ENCODE measurements around the gene UBE2O. TPM values are rescaled to one million over a fixed set of nuclear protein-coding genes. Genes with fewer than 3 reads are reported as not detected.

Gene UBE2O
- total and polyA plus RNA-seq, 2 donors (not counting 1 experiment from before 2014, with no cell fraction given): 11.5 to 12.4 TPM

GRCh38 chr17:76426853-76427252 is 26.1 kb downstream of the UBE2O start:
- Histone ChIP-seq H3K4me1 (ENCODE audit: control insufficient read depth, extremely low read depth, insufficient read depth, low read length) (peaks cover 4% of the 10 kb centered on the region), H3K27me3 (ENCODE audit: control insufficient read depth, insufficient read depth, low read length) (no peaks in the 10 kb centered on the region), H3K27ac (ENCODE audit: insufficient read depth, low read length) (no peak overlapping the region), H3K36me3 (ENCODE audit: control insufficient read depth, insufficient read depth, low read length) (no peaks in the 10 kb centered on the region), H3K4me2 (ENCODE audit: extremely low read depth, insufficient read depth, low read length) (no peak overlapping the region), H3K79me2 (ENCODE audit: control insufficient read depth, insufficient read depth, low read length) (no peaks in the 10 kb centered on the region), H3K9me3 (ENCODE audit: control insufficient read depth, insufficient read depth, low read depth, low read length) (no peaks in the 10 kb centered on the region), H3K4me3 (replicated peaks in 1 of 4; ENCODE audit: control extremely low read depth in 1 of 4, insufficient read depth in 1 of 4, low read depth in 3 of 4, low read length in 4 of 4) (no peak overlapping the region), H3K9ac (ENCODE audit: insufficient read depth, low read length) (no peak overlapping the region), H4K20me1 (ENCODE audit: control insufficient read depth, extremely low read depth, insufficient read depth, low read length) (no peaks in the 10 kb centered on the region), H2AFZ (ENCODE audit: low read length) (no peak overlapping the region)
- no peak for DNase-seq (ENCODE audit: low read depth in 2 of 2)
- no peak for TF ChIP-seq CTCF (conservative IDR thresholded peaks at IDR 0.05 in 1 of 2, IDR thresholded peaks at IDR 0.05 in 1 of 2; ENCODE audit: low read depth in 1 of 2, low read length in 2 of 2)
- no peak for TF ChIP-seq EZH2 (IDR thresholded peaks at IDR 0.05; ENCODE audit: low read length, missing control alignments)

GRCh38 chr17:76422860-76423259 is 30.1 kb downstream of the UBE2O start:
- no peak overlapping the region for H3K4me2 ChIP-seq (ENCODE audit: extremely low read depth, insufficient read depth, low read length)
- H3K9me3 ChIP-seq (ENCODE audit: control insufficient read depth, insufficient read depth, low read depth, low read length): no peaks in the 10 kb centered on the region
- H3K9ac ChIP-seq (ENCODE audit: insufficient read depth, low read length): no peak overlapping the region
- H4K20me1 ChIP-seq (ENCODE audit: control insufficient read depth, extremely low read depth, insufficient read depth, low read length): no peaks in the 10 kb centered on the region
- H3K27ac ChIP-seq (ENCODE audit: insufficient read depth, low read length): no peak overlapping the region
- H3K27me3 ChIP-seq (ENCODE audit: control insufficient read depth, insufficient read depth, low read length): no peaks in the 10 kb centered on the region
- peaks cover 2% of the 10 kb centered on the region for H3K4me1 ChIP-seq (ENCODE audit: control insufficient read depth, extremely low read depth, insufficient read depth, low read length)
- no peaks in the 10 kb centered on the region for H3K79me2 ChIP-seq (ENCODE audit: control insufficient read depth, insufficient read depth, low read length)
- no peak for DNase-seq (ENCODE audit: low read depth in 2 of 2)
- no peak overlapping the region for H2AFZ ChIP-seq (ENCODE audit: low read length)
- no peak overlapping the region for H3K4me3 ChIP-seq (replicated peaks in 1 of 4; ENCODE audit: control extremely low read depth in 1 of 4, insufficient read depth in 1 of 4, low read depth in 3 of 4, low read length in 4 of 4)
- TF ChIP-seq EZH2 (IDR thresholded peaks at IDR 0.05; ENCODE audit: low read length, missing control alignments) (no peak), CTCF (conservative IDR thresholded peaks at IDR 0.05 in 1 of 2, IDR thresholded peaks at IDR 0.05 in 1 of 2; ENCODE audit: low read depth in 1 of 2, low read length in 2 of 2) (no peak)
- no peaks in the 10 kb centered on the region for H3K36me3 ChIP-seq (ENCODE audit: control insufficient read depth, insufficient read depth, low read length)

- Histone ChIP-seq H3K9me3 (ENCODE audit: control insufficient read depth, insufficient read depth, low read depth, low read length) (no peaks in the 10 kb centered on the region), H3K79me2 (ENCODE audit: control insufficient read depth, insufficient read depth, low read length) (no peaks in the 10 kb centered on the region), H3K9ac (ENCODE audit: insufficient read depth, low read length) (no peak overlapping the region), H2AFZ (ENCODE audit: low read length) (no peak overlapping the region), H3K36me3 (ENCODE audit: control insufficient read depth, insufficient read depth, low read length) (no peaks in the 10 kb centered on the region), H3K4me2 (ENCODE audit: extremely low read depth, insufficient read depth, low read length) (no peak overlapping the region), H3K4me1 (ENCODE audit: control insufficient read depth, extremely low read depth, insufficient read depth, low read length) (peaks cover under 1% of the 10 kb centered on the region), H3K27ac (ENCODE audit: insufficient read depth, low read length) (no peak overlapping the region), H3K4me3 (replicated peaks in 1 of 4; ENCODE audit: control extremely low read depth in 1 of 4, insufficient read depth in 1 of 4, low read depth in 3 of 4, low read length in 4 of 4) (no peak overlapping the region), H3K27me3 (ENCODE audit: control insufficient read depth, insufficient read depth, low read length) (no peaks in the 10 kb centered on the region), H4K20me1 (ENCODE audit: control insufficient read depth, extremely low read depth, insufficient read depth, low read length) (no peaks in the 10 kb centered on the region)
- DNase-seq (ENCODE audit: low read depth in 2 of 2): no peak
- TF ChIP-seq CTCF (conservative IDR thresholded peaks at IDR 0.05 in 1 of 2, IDR thresholded peaks at IDR 0.05 in 1 of 2; ENCODE audit: low read depth in 1 of 2, low read length in 2 of 2) (no peak), EZH2 (IDR thresholded peaks at IDR 0.05; ENCODE audit: low read length, missing control alignments) (no peak)
Measured at GRCh38 chr17:76422406-76422805, 30.5 kb downstream of the UBE2O start.

Data from fibroblast of lung (primary cell).